Measurements from ENCODE around the gene FCER1G.
A peak's percentile ranks its signal among the peaks of the same experiment; 100 is the strongest.

The FCER1G gene

DNA sequence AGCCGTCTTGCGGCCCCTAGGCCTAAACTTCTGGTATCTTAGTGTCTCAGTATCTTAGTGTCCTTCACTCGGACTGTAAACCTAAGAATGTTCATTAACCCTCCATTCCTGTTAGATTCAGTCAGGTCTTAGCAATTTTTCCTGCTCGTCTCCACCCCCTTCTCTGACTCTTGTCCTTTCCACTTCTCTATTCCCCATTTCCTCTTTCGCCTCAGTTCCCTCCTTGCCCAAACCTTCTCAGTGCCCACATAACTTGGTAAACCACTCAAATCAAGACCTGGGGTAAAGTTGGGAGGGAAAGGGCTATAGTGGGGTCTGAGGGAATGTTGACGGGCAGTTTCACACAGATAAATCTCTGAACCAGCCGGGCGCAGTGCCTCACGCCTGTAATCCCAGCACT lies 726 bp upstream of the FCER1G start:
- DNase-seq (ENCODE audit: low read depth): peak; percentile 34
- no peak for TF ChIP-seq POLR2A (IDR thresholded peaks at IDR 0.05; ENCODE audit: extremely low read depth, insufficient read length)
- no peak for TF ChIP-seq MAX (IDR thresholded peaks at IDR 0.05; ENCODE audit: low read depth, low read length)
- TF ChIP-seq MYC (IDR thresholded peaks at IDR 0.05; ENCODE audit: low read depth, low read length): no peak
- TF ChIP-seq, protein P1, sequence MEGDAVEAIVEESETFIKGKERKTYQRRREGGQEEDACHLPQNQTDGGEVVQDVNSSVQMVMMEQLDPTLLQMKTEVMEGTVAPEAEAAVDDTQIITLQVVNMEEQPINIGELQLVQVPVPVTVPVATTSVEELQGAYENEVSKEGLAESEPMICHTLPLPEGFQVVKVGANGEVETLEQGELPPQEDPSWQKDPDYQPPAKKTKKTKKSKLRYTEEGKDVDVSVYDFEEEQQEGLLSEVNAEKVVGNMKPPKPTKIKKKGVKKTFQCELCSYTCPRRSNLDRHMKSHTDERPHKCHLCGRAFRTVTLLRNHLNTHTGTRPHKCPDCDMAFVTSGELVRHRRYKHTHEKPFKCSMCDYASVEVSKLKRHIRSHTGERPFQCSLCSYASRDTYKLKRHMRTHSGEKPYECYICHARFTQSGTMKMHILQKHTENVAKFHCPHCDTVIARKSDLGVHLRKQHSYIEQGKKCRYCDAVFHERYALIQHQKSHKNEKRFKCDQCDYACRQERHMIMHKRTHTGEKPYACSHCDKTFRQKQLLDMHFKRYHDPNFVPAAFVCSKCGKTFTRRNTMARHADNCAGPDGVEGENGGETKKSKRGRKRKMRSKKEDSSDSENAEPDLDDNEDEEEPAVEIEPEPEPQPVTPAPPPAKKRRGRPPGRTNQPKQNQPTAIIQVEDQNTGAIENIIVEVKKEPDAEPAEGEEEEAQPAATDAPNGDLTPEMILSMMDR (IDR thresholded peaks at IDR 0.05; ENCODE audit: low read depth, low read length): no peak
- H3K4me3 ChIP-seq (ENCODE audit: low read depth, low read length): no peak overlapping the region

- DNase-seq (ENCODE audit: low read depth): peak; percentile 87
- H3K4me3 ChIP-seq (ENCODE audit: low read depth, low read length): peak overlapping the region; percentile 51
- peak; percentile 40; the same call in 1 of the 2 replicates for TF ChIP-seq MYC (IDR thresholded peaks at IDR 0.05; ENCODE audit: low read depth, low read length)
- peak; percentile 83 for TF ChIP-seq MAX (IDR thresholded peaks at IDR 0.05; ENCODE audit: low read depth, low read length)
- TF ChIP-seq, protein P1 (IDR thresholded peaks at IDR 0.05; ENCODE audit: low read depth, low read length): no peak
Measured at GRCh38 chr1:161216945-161217712, 2.0 kb downstream of the FCER1G start.

DNA sequence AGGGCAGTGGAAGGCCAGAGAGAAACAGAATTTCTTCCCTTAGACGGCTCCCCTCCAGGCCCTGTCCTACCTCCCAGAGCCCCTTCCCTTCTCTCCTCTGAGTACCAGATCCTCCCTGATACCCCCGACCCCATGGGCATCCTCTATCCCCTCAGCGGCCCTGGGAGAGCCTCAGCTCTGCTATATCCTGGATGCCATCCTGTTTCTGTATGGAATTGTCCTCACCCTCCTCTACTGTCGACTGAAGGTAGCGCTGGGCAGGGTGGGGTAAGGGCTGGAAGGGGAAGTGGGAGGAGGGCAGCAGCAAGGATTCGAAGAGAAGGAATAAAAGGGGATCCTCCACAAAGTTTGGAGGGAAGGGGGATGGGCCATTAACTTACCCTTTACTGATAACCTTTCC lies 2.7 kb downstream of the FCER1G start:
- TF ChIP-seq, protein P1 (IDR thresholded peaks at IDR 0.05; ENCODE audit: low read depth, low read length): no peak
- TF ChIP-seq POLR2A (IDR thresholded peaks at IDR 0.05; ENCODE audit: extremely low read depth, insufficient read length) (no peak), MAX (IDR thresholded peaks at IDR 0.05; ENCODE audit: low read depth, low read length) (no peak), MYC (IDR thresholded peaks at IDR 0.05; ENCODE audit: low read depth, low read length) (no peak)
- H3K4me3 ChIP-seq (ENCODE audit: low read depth, low read length): no peak overlapping the region
- DNase-seq (ENCODE audit: low read depth): no peak

- TF ChIP-seq, protein P1 (IDR thresholded peaks at IDR 0.05; ENCODE audit: low read depth, low read length): no peak
- TF ChIP-seq POLR2A (IDR thresholded peaks at IDR 0.05; ENCODE audit: extremely low read depth, insufficient read length) (no peak), MYC (IDR thresholded peaks at IDR 0.05; ENCODE audit: low read depth, low read length) (no peak), MAX (IDR thresholded peaks at IDR 0.05; ENCODE audit: low read depth, low read length) (no peak)
- DNase-seq (ENCODE audit: low read depth): no peak
- H3K4me3 ChIP-seq (ENCODE audit: low read depth, low read length): no peak overlapping the region
Measured at GRCh38 chr1:161218301-161219077, 3.4 kb downstream of the FCER1G start.

GRCh38 chr1:161219078-161219892 lies 4.2 kb downstream of the FCER1G start:
- no peak for TF ChIP-seq MYC (IDR thresholded peaks at IDR 0.05; ENCODE audit: low read depth, low read length)
- TF ChIP-seq POLR2A (IDR thresholded peaks at IDR 0.05; ENCODE audit: extremely low read depth, insufficient read length): no peak
- TF ChIP-seq MAX (IDR thresholded peaks at IDR 0.05; ENCODE audit: low read depth, low read length): no peak
- TF ChIP-seq, protein P1 (IDR thresholded peaks at IDR 0.05; ENCODE audit: low read depth, low read length): no peak
- H3K4me3 ChIP-seq (ENCODE audit: low read depth, low read length): no peak overlapping the region
- no peak for DNase-seq (ENCODE audit: low read depth)
